ENCODE data around the gene XPO4. TPM values are rescaled to one million over a fixed set of nuclear protein-coding genes. Genes with fewer than 3 reads are reported as not detected.
"Not testable (repeated sequence)": the region's sequence is repeated elsewhere in the genome, so short reads cannot be mapped to it uniquely, and the experiment has no call there.

XPO4 gene
- total RNA-seq, 1 donor = 25.8 TPM

GRCh38 chr13:20938302-20938701 lies 35.8 kb upstream of the XPO4 start:
- TF ChIP-seq CTCF (IDR thresholded peaks at IDR 0.05; ENCODE audit: insufficient read depth, low read length) = no peak
- no peak for DNase-seq (ENCODE audit: low read depth)

GRCh38 chr13:20927596-20928257 lies 25.2 kb upstream of the XPO4 start:
- TF ChIP-seq CTCF (IDR thresholded peaks at IDR 0.05; ENCODE audit: insufficient read depth, low read length) = no peak
- no peak for DNase-seq (ENCODE audit: low read depth)
- H3K4me3 ChIP-seq (ENCODE audit: low read depth, low read length) = no peak overlapping the region

More at GRCh38 chr13:20938302-20938701, 35.8 kb upstream of the XPO4 start:
- H3K4me3 ChIP-seq (ENCODE audit: low read depth, low read length) = no peak overlapping the region

DNA sequence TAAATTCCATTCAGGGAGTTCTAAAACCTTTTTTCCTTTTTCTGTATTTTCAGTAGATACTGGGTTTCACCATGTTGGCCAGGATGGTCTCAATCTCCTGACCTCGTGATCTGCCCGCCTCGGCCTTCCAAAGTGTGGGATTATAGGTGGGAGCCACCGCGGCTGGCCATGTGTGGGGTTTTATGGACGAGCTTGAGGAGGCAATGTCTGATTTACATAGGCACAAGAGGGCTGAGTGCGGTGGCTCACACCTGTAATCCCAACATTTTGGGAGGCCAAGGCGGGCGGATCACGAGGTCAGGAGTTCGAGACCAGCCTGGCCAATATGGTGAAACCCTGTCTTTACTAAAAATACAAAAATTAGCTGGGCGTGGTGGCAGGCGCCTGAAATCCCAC lies 22.8 kb upstream of the XPO4 start:
- DNase-seq (ENCODE audit: low read depth); H3K4me3 ChIP-seq (ENCODE audit: low read depth, low read length): not testable (repeated sequence)

GRCh38 chr13:20924758-20925394 lies 22.3 kb upstream of the XPO4 start:
- TF ChIP-seq CTCF (IDR thresholded peaks at IDR 0.05; ENCODE audit: insufficient read depth, low read length) = peak; percentile 81
- peak; percentile 90 for DNase-seq (ENCODE audit: low read depth)
- no peak overlapping the region for H3K4me3 ChIP-seq (ENCODE audit: low read depth, low read length)

- DNase-seq (ENCODE audit: low read depth) = no peak
- H3K4me3 ChIP-seq (ENCODE audit: low read depth, low read length) = no peak overlapping the region
- no peak for TF ChIP-seq CTCF (IDR thresholded peaks at IDR 0.05; ENCODE audit: insufficient read depth, low read length)
Measured at GRCh38 chr13:20923272-20923671, 20.7 kb upstream of the XPO4 start.

DNA sequence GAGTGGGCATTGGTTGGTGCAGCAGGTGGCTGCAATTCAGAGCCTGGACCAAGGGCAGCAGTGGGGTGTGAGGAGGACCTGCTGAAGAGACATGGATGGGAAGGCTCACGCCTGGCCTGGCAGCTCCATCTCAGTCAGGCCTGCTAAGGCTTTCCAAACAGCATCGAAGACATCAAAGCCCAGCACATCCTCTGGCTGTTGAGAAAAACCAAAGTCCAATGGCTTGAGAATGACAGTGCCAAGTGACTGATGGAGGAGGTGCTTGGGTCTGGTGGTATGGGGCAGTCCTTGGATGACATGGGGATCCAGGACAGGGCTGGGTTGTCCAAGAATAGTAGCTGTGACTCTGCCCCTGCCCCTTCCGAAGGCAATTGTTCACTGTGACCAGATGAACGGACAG lies 19.0 kb upstream of the XPO4 start:
- DNase-seq (ENCODE audit: low read depth) = no peak
- H3K4me3 ChIP-seq (ENCODE audit: low read depth, low read length) = no peak overlapping the region
- TF ChIP-seq CTCF (IDR thresholded peaks at IDR 0.05; ENCODE audit: insufficient read depth, low read length) = no peak

GRCh38 chr13:20915676-20916075 lies 13.1 kb upstream of the XPO4 start:
- not testable (repeated sequence) for DNase-seq (ENCODE audit: low read depth); H3K4me3 ChIP-seq (ENCODE audit: low read depth, low read length)

DNA sequence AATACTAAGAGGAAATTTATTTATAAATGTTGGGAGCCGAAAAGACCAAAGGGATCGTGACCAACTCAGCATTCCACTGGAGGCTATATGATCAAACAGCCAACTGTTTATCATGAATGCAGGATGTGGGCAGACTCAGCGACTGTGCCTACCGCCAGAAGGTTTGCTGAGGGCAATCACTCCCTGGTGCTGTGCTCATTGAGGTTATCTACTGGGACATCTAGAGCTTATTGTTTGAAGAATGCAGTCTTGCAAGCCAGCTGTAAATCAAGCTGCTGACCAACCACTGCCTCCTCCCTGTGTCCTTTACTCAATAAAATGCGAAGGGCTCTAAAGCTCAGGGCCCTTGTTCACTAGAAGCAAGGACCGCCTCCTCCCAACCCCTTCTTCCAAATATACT lies 8.5 kb upstream of the XPO4 start:
- no peak for TF ChIP-seq CTCF (IDR thresholded peaks at IDR 0.05; ENCODE audit: insufficient read depth, low read length)
- DNase-seq (ENCODE audit: low read depth) = no peak
- H3K4me3 ChIP-seq (ENCODE audit: low read depth, low read length) = no peak overlapping the region
